GM21825 (cell line): ENCODE data around the gene KCNQ1.

Source experiments
- ATAC-seq: cut with Tn5 transposase; IDR thresholded peaks from one replicate; pipeline ENCODE4 v1.9.1; 2021; ENCODE audit warnings: mild to moderate bottlenecking, moderate library complexity; ENCODE audit not compliant: unreplicated experiment

KCNQ1 gene

DNA sequence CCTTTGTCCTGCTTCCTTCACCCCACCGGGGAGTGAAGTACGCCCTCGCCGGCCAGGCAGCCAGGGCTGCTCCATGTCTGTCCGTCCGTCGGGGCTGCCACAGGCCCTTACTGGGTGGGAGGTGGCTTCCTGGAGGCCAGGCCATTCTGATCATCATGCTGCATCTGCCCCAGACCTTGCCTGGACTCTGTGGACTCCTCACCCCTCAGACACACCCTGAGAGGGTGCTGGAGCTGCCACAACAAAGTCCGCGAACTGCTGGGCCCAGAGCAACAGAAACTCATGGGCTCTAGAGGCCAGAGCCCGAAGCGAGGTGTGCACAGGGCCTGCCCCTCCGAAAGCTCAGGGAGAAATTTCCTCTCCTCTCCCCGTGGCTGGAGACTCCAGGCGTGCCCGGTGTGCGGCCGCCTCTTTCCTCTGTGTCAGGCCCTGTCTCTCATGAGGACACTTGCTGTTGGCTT, 130.8 kb downstream of the KCNQ1 start:
- ATAC-seq: no peak

DNA sequence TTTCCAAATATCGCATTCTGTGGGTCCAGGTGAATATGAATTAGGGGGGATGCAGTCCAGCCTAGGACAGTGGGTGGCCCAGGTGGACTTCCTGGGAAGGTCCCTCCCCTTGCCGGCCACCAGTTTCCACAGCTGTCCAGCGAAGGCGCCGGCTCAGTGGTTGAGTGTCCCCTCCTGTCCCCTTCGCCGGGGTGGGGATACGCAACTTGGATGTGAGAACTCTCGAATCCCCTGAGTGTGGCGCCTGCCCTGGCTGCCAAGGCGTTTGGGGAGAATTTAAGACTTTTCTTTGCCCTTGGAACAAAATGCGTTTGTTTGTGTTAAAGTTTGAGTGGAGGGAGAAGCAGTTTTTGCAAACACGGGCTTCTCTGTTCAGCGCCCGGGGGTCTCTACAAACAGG, 131.3 kb downstream of the KCNQ1 start:
- no peak for ATAC-seq

DNA sequence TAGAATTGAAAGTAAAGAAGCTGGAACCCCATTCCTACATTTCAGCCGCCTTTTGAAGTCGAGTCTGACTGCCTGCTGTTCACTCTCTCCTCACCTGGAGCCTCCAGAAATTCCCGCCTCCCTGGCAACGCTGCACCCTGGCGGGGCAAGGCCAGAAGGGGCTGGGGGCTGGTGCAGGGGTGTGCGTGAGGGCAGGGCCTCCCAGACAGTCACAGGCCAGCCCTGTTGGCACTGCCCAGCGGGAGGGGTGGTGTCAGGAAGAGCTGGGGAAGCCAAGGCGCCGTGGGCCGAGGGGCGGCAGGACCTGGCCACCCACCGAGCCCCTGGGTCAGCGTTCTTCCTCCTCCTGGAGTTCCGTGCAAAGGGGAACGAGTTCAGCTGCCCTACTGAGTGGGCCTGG, 131.7 kb downstream of the KCNQ1 start:
- no peak for ATAC-seq

DNA sequence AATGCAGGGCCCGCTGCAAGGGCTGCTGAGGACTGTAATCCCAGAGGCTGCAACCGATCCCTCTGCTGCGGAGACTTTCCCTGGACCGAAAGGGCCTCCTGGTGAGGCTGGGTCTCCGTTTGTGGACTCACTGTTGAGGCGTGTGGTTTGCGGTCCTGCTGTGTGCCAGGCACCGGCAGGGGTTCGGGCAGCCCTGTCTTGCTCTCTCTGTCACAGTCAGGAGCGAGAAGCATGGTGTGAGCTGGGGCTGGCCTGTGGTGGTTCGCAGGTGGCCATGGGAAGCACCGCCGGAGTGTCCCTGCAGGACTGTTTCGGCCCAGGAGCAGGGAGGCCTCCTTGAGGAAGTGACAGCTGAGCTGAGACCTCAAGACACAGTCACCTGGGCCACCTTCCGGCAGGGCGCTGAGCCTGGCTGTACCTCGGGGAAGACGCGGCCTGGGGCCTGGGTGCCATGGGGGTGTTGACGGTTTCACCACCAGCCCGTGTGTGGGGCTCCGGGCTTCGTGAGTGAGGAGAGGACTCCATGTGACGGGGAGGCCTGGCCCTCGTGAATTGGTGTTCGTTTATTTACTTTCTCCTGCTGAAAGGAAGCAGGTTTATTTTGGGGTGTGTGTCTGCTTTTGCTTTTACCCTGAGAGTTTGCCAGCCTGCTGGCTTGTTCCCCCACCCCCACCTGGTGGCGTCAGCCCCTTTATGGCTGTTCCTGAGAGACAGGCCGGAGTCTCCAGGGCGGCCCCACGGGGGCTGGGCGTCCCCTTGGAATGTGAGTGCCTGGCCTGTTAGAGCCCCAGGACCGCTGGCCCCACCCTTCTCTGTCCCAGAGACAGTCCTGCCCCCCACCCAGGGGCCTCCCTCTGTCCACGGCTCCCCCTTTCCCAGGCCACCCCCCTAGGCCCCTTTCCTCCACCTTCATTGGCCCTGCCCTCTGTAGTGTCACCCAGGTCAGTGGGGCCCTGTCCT, 132.5 kb downstream of the KCNQ1 start:
- no peak for ATAC-seq

DNA sequence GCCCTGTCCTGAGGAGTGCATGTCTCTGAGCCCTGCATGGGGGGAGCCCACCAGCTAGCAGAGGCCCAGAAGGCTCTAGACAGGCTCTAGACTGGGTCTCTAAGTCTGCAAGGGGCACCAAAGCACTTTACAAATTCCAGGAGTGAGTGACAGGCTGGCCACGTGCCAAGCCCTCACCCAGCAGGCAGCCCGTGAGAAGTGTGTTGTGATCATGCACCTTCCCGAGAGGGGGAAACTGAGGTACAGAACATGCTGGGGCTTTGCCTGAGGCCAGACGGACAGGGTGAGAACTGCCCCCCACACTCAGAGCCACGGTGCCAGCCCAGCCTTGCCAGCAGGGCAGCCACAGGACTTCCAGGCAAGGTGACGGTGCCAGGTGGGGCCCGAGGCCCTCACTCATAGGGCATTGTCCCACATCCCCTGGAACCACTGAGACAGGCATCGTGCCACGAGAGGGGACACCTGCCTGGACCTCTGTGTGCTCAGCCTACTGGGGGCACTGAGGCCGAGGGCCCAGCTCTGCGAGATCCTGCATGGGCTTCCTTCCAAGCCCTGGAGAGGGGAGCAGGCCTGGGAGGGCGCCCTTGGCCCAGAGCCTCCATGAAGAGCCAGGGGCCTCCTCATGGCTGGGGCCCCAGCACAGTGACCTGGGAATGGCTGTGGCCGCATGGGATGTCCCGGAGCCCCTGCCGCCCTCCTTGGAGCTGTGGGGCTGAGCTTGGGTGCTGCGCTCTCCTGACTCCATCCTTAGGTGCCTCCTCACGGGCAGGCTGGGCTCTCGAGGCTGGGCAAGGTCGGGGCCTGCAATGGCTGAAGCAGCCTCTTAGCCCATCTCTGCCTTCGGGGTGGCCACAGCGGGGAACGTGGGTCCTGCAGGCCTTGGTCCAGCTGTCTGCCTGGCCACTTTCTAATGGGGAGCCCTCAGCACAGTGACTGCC, 133.5 kb downstream of the KCNQ1 start:
- ATAC-seq: no peak

DNA sequence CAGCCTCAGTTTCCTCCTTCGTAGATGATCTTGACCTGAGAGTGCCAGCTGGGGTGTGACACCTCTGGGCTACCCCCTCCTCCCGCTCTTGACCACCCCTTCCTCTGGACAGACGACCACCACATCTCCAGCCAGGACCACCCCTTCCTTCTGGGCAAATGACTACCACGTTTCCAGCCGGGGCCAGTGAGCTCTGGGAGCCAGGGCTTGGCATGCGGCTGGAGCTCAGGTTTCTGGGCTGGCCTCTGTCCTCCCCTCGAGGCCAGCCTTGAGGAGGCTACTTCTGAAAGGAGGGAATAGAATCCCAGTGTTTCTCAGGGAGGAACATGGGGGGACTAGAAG, 134.1 kb downstream of the KCNQ1 start:
- ATAC-seq: no peak

DNA sequence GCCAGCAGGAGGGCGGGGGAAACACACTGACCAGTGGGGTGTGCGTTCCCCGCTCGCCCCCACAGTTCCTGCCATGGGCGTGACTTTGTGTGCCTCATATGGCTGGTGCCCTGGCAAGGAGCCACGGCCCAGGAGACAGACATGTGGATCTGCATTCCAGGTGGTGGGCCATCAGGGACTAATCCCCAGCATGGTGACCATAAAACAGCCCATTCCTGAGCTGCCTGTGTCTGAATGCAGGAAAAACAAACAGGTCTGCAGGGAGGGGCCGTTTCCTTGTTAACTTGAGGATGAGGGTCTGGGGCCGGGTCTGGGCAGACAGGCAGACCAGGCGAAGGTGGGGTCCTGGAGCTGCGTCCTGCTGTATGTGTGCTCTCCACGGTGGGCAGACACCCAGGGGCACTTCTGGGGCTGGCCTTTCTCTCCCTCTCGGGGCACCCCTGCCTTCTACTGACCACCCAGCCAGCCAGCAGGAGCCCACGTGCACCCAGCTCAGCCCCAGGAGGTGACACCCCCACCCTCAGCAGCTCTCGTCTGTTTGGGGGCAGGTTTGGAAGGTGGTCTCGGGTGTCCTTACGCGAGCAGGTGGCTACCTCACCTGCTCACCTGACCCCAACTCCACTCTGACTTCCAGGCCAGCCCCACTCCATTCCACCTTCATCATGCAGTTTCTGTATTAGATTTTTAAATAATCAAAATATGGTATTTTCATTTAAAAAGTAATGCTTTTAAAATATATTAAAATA, 134.7 kb downstream of the KCNQ1 start:
- ATAC-seq: no peak

DNA sequence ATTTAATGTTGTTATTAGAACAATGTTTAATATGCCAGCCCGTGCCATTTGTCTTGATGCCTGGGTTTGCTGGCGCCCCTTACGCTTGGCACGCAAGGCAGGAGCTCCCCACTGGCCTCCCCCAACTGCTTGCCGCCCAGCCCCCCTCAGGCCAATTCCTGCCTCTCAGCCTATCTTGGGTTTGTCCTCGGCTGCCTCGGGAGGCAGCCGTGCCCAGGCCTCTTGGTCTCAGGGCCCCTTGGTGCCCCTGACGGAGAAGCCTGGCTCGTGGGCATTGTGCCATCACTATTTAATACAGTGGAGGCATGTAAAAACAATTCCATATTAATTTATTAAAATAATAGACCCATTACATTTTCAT, 135.2 kb downstream of the KCNQ1 start:
- ATAC-seq: no peak

DNA sequence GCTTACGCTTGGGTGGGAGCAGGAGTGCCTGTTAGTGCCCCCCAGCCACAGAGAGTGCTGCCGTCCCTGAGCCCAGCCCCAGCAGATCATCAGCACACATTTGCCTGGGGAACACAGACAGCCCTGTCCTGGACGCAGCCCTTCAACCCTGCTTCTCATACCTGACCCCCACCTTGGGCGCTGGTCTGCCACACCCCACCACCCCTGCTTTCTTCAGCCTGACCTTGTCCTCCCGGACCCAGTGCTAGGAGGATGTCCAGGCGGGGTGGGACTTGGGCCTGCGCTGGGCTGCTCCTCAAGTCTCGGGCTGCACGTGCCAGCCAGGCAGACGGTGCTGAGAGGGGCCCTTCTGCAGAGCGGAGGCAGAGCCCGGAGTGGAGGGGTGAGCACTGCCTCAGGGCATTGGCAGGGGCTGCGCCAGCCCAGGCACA, 135.8 kb downstream of the KCNQ1 start:
- ATAC-seq: no peak

DNA sequence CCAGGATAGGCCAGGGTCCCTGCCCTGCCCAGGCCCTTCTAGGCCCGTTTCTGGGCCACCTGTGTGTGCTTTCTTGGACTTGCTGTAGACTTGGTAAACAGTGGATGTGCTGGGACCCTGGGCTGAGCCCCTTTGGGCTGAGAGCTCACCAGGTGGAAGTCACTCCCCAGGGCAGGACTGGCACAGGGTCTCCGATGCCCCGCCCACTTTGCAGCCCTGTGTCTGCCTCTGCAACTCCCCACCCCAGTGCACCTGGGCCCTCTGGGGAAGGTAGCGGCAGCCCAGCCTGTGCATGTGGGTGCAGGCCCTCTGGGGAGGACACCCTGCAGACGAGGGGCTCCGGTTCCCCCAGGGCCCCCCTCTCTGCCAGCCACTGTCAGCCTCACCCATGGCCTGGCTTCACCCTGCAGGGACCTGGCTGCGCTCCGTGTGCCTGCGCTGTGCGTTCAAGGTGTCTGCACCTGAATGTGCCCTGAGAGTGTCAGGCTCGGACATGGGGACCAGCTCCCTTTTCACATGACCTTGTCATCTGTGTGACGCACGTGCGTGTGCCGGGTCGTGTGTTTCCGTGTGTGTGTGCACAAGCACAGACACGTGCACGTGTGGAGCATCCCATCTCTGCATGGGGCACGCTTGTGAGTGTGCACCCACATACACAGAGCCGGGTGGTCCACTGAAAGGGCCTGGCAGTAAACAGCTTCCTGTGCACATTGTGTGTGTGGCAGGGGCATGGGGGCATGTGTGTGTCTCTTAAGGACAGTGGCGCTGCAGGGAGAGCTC, 136.5 kb downstream of the KCNQ1 start:
- no peak for ATAC-seq

DNA sequence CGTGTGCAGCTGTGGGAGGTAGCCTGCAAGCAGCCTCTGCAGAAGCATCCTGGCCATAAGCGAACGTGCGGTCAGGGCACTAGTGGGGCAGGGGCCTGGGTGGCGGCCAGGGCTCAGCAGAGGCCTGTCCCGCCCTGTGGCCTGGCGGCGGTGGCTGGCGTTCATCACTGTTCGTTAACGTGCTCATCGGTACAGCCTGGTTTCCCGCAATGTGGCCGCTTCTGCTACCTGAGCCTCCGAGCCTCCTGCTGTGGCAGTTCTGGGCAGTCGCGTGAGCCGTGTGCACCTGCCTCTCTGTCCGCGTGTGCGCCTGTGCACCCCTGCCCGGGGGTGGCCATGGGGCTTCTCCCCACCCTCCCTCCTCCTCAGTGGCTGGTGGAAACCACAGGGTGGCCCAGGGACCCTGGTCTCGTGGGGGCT, 137.1 kb downstream of the KCNQ1 start:
- no peak for ATAC-seq

DNA sequence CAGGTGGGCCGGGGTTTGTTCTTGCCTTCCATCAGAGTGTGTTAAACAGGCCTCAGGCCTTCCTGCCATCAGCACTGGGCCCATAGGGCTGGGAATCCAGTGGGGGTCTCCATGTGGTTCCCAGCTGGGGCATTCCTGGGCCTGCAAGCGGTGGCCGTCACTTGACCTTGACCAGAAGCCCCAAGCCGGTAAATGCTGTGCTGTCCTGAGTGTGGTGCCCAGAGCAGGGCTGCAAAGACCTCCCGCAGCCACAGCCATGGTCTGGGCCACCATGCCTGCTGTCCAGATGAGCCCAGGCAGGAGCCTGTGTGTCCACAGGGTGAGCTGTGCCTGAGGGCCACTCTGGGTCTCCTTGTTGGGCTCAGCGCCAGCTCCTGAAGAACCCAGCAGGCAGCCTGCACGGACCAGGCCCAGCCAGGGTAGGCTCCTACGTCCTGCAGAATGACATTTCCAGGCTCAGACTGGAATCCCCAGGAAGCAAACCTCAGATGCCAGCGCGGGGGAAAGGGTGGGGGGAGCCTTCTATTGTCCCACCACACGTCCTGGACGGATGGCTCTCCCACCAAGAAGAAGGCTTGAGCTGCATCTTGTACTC, 137.6 kb downstream of the KCNQ1 start:
- no peak for ATAC-seq

DNA sequence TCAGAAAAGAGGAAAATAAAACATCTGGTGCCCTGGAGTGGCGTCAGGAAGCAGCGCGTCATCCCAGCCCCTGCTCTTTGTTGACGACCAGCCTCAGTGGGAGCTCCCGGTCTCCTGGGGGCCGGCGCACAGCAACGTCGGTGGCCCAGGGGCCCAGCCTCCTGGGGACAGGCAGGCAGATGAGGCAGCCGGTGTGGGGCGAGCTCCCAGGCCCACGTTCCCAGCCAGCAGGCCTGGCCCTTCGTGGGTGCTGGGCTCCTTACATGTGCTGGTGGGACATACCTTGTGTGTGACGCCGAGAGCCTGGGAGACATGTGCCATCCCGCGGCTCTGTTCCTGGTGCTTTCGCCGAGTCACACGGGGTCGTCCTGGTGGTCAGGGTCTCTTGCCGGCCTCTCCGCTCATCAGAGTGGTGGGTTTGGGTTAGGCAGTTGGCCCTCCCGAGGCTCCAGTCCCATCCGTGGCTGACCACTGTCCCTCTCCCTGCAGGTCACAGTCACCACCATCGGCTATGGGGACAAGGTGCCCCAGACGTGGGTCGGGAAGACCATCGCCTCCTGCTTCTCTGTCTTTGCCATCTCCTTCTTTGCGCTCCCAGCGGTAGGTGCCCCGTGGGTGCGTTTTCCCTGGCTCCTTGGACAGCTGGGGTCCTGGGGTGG, 138.3 kb downstream of the KCNQ1 start:
- ATAC-seq: no peak

DNA sequence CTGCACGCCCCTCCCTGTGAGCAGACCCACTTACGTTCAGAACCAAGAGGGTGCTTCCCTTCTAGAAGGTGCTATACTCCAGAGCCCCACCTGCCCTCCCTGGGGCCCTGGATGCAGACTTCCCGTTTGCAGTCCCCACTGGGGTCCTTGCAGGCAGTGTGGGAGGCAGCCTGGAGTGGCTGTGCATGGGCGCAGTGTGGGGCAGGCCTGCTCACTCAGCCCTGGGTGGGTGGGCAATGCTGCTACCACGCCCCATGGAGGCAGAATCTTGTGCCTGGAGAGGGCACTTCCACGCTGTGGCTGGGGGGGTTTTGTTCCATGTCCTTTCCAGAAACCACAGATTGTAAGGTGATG, 138.8 kb downstream of the KCNQ1 start:
- no peak for ATAC-seq

DNA sequence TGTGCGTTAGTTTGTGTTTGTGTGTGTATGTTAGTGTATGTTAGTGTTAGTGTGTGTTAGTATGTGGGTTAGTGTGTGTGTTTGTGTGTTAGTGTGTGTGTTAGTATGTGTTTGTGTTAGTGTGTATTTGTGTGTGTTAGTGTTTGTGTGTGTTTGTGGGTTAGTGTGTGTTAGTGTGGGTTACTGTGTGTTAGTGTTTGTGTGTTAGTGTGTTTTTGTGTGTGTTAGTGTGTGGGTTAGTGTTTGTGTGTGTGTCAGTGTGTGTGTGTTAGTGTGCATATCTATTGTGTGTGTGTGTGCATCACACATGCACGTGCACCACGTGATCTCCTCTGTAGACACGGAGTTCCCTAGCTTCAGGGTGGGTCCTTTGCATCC, 139.6 kb downstream of the KCNQ1 start:
- no peak for ATAC-seq

DNA sequence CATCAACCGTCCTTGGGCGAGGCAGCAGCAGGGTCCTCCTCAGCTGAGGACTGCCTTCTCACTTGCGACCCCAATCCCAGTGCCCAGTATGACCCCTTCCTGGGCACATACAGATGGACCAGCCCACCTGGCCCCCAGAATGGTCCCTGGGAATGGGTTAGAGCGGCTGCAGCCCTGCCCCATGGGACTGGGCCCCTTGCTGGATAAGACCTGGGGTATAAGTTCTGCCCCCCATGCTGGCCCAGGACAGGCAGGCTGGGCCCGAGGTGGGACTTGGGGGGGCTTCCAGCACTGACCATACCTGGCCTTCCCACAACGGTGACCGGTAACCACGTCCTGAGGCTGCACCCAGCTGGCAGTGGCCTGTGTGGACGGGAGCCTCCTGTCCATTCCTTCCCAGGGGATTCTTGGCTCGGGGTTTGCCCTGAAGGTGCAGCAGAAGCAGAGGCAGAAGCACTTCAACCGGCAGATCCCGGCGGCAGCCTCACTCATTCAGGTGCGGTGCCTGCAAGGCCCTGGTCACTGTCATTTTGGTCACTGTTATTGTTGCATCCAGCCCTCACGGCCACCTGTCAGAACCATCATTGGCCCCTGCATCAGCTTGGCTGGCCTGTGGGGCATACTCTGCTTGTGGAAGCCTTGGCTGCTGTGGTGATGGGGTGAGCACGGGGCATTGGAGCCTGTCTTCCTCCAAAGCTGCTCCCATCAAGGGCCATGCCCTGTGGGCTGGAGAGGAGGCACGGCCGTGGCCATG, 140.2 kb downstream of the KCNQ1 start:
- no peak for ATAC-seq

DNA sequence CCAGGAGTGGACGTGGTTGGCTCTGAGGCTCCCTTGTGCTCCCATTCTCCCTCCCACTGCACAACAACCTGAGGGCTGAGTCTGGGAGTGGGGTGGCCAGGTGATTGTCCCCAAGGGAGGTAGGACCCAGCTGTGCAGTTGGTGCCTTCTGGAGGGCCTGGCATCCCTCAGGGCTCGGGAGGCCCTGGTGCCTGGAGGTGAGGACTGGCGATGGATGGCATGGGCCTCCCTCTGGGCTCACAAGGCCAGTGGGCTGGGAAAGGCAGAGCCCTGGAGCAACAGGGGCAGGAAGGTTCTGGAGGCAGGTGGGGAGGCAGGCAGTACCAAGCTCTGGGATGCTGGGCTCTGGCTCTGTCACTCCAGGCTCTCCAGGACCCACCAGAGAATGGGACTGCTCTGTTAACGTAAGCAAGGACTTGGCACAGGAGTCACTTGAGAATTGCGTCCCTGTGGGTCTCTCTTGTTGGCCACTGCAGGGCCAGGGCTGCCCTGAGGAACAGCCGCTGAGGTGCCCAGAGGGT, 140.8 kb downstream of the KCNQ1 start:
- ATAC-seq: no peak

DNA sequence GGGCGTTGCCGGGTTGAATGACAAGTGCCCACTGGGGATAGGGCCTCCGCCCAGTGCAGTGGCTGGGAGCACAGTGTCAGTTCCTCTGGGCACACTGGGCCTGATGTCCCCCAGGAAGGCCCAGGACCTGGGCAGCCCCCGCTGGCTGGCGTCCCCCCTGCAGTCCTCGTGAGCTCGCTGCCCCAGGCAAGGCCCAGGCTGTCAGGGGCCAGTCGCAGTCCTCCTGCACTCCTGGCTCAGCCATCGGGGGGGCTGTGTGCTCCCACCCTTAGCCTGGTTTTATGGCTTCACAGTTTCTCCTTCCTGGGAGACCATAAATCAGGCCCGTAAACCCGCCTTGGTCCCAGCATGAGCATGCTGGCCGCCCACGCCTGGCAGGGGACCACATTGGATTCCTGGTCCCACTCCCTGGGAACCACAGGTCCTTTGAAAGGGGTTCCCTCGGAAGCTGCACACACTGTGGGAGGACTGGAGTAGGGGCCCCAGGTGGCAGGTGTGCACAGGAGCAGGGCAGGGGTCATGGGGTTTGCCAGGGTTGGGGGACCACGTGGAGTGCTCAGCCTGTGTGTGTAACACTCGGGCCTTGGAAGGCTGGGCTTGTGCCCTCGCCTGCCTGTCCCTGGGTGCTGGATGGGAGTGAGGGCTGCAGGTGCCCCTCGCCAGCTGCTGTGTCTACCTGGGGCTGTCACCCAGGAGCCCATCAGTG, 141.4 kb downstream of the KCNQ1 start:
- ATAC-seq: no peak
